HUES6 (cell line): ENCODE results near the gene KCNT2.

Experiments
- H3K27ac ChIP-seq: 2 replicates; pipeline ENCODE4 v1.7.0; 2013; ENCODE audit warnings: low read depth, mild to moderate bottlenecking, low read length, inconsistent platforms
- H3K27me3 ChIP-seq: 2 replicates; pipeline ENCODE4 v1.6.1; 2013; ENCODE audit warnings: low read length; ENCODE audit not compliant: control insufficient read depth, insufficient read depth
- H3K36me3 ChIP-seq: 2 replicates; pipeline ENCODE4 v1.6.1; 2013; ENCODE audit warnings: low read length; ENCODE audit not compliant: control insufficient read depth, insufficient read depth
- H3K4me1 ChIP-seq: 2 replicates; pipeline ENCODE4 v1.6.1; 2013; ENCODE audit warnings: low read length; ENCODE audit not compliant: control insufficient read depth, insufficient read depth
- H3K4me3 ChIP-seq: 2 replicates; pipeline ENCODE4 v1.5.1; 2013; ENCODE audit warnings: low read depth, low read length
- H3K9ac ChIP-seq: one replicate; pipeline ENCODE4 v1.6.1; 2013; ENCODE audit warnings: mild to moderate bottlenecking, low read length
- H3K9me3 ChIP-seq: 2 replicates; pipeline ENCODE4 v1.6.1; 2013; ENCODE audit warnings: low read depth, low read length; ENCODE audit not compliant: control insufficient read depth, insufficient read depth

KCNT2 gene

GRCh38 chr1:196451103-196451502, 157.1 kb downstream of the KCNT2 start:
- Histone ChIP-seq H3K4me1 (peaks cover 14% of the 10 kb centered on the region), H3K4me3 (no peak overlapping the region), H3K27me3 (no peaks in the 10 kb centered on the region), H3K36me3 (no peaks in the 10 kb centered on the region), H3K9me3 (no peaks in the 10 kb centered on the region), H3K9ac (no peak overlapping the region), H3K27ac (no peak overlapping the region)

- no peak overlapping the region for H3K27ac ChIP-seq
Observed at GRCh38 chr1:196450143-196451095, 157.8 kb downstream of the KCNT2 start.

DNA sequence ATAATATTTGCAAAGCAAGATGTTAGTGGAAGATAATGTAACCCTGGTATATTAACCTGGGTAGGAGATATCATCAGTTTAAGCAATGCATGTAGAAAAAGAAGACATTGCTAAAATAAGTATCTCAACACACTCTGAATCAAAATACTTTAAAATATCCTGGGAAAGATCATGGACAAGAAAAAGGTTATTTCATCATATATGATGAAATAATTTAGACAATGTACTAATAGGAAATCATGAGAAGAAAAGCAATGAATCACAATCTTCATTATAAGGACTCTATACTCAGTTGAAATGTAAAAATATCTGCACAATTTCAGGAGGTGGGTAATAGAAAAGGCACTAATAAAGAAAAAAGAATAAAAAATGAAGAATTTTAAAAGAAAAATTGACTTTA, 158.8 kb downstream of the KCNT2 start:
- Histone ChIP-seq H3K27me3 (no peaks in the 10 kb centered on the region), H3K9ac (no peak overlapping the region), H3K36me3 (no peaks in the 10 kb centered on the region), H3K9me3 (no peaks in the 10 kb centered on the region), H3K27ac (no peak overlapping the region), H3K4me1 (peaks cover 11% of the 10 kb centered on the region), H3K4me3 (no peak overlapping the region)

More at GRCh38 chr1:196450143-196451095, 157.8 kb downstream of the KCNT2 start:
- H3K4me3 ChIP-seq: no peak overlapping the region
- no peaks in the 10 kb centered on the region for H3K27me3 ChIP-seq
- H3K9me3 ChIP-seq: no peaks in the 10 kb centered on the region
- H3K4me1 ChIP-seq: peaks cover 11% of the 10 kb centered on the region
- no peak overlapping the region for H3K9ac ChIP-seq
- no peaks in the 10 kb centered on the region for H3K36me3 ChIP-seq

GRCh38 chr1:196445775-196446174, 162.5 kb downstream of the KCNT2 start:
- Histone ChIP-seq H3K36me3 (no peaks in the 10 kb centered on the region), H3K9ac (no peak overlapping the region), H3K27ac (no peak overlapping the region), H3K4me3 (no peak overlapping the region), H3K9me3 (no peaks in the 10 kb centered on the region), H3K27me3 (no peaks in the 10 kb centered on the region), H3K4me1 (peaks cover 9% of the 10 kb centered on the region)

- H3K9me3 ChIP-seq: no peaks in the 10 kb centered on the region
- H3K9ac ChIP-seq: no peak overlapping the region
- H3K4me3 ChIP-seq: no peak overlapping the region
- H3K4me1 ChIP-seq: no peaks in the 10 kb centered on the region; the same call in 1 of the 2 replicates
- no peaks in the 10 kb centered on the region for H3K27me3 ChIP-seq
- H3K36me3 ChIP-seq: no peaks in the 10 kb centered on the region
- H3K27ac ChIP-seq: no peak overlapping the region
Observed at GRCh38 chr1:196444634-196445033, 163.6 kb downstream of the KCNT2 start.

- Histone ChIP-seq H3K27ac (no peak overlapping the region), H3K9me3 (no peaks in the 10 kb centered on the region), H3K4me1 (no peaks in the 10 kb centered on the region), H3K27me3 (no peaks in the 10 kb centered on the region), H3K4me3 (no peak overlapping the region), H3K36me3 (no peaks in the 10 kb centered on the region), H3K9ac (no peak overlapping the region)
Observed at GRCh38 chr1:196442366-196442765, 165.9 kb downstream of the KCNT2 start.

DNA sequence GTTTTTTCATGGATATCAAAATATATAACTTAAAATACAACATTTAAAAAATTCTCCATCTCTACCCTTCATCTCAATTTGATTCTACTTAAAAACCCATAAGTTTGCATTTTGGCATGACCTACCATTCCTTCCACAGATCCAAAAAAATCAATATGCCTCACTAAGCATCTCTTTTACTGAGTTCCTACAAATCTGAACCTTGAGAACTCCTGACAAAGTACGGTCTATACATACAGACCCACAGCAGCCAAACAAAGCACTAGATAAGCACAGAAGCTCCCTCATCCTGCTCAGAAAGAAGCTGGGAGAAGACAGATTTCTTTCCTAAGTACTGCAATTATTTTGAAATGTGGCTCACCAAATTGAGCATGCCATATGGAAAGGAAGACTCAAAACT, 167.5 kb downstream of the KCNT2 start:
- Histone ChIP-seq H3K27me3 (no peaks in the 10 kb centered on the region), H3K4me1 (no peaks in the 10 kb centered on the region), H3K9ac (no peak overlapping the region), H3K36me3 (no peaks in the 10 kb centered on the region), H3K4me3 (no peak overlapping the region), H3K27ac (no peak overlapping the region), H3K9me3 (no peaks in the 10 kb centered on the region)

- H3K9ac ChIP-seq: no peak overlapping the region
- no peaks in the 10 kb centered on the region for H3K4me1 ChIP-seq
- no peaks in the 10 kb centered on the region for H3K36me3 ChIP-seq
- H3K27ac ChIP-seq: no peak overlapping the region
- H3K9me3 ChIP-seq: no peaks in the 10 kb centered on the region
- no peak overlapping the region for H3K4me3 ChIP-seq
- H3K27me3 ChIP-seq: no peaks in the 10 kb centered on the region
Observed at GRCh38 chr1:196438329-196438728, 169.9 kb downstream of the KCNT2 start.

GRCh38 chr1:196437671-196438070, 170.6 kb downstream of the KCNT2 start:
- Histone ChIP-seq H3K9ac (no peak overlapping the region), H3K27ac (no peak overlapping the region), H3K9me3 (no peaks in the 10 kb centered on the region), H3K4me3 (no peak overlapping the region), H3K27me3 (no peaks in the 10 kb centered on the region), H3K36me3 (no peaks in the 10 kb centered on the region), H3K4me1 (no peaks in the 10 kb centered on the region)

- H3K9me3 ChIP-seq: no peaks in the 10 kb centered on the region
- no peak overlapping the region for H3K4me3 ChIP-seq
- H3K9ac ChIP-seq: no peak overlapping the region
- H3K36me3 ChIP-seq: no peaks in the 10 kb centered on the region
- H3K27me3 ChIP-seq: no peaks in the 10 kb centered on the region
- no peaks in the 10 kb centered on the region for H3K4me1 ChIP-seq
- H3K27ac ChIP-seq: no peak overlapping the region
Observed at GRCh38 chr1:196433000-196433399, 175.2 kb downstream of the KCNT2 start.

GRCh38 chr1:196427976-196428734, 180.1 kb downstream of the KCNT2 start:
- Histone ChIP-seq H3K27me3 (no peaks in the 10 kb centered on the region), H3K9ac (no peak overlapping the region), H3K9me3 (no peaks in the 10 kb centered on the region), H3K4me3 (no peak overlapping the region), H3K27ac (no peak overlapping the region), H3K4me1 (no peaks in the 10 kb centered on the region), H3K36me3 (0 out of 2 replicates have a peak, but pooled peaks cover 6% of the 10 kb centered on the region)
